Measurements from ENCODE around the gene ACE.
A peak's percentile ranks its signal among the peaks of the same experiment; 100 is the strongest.

DNA sequence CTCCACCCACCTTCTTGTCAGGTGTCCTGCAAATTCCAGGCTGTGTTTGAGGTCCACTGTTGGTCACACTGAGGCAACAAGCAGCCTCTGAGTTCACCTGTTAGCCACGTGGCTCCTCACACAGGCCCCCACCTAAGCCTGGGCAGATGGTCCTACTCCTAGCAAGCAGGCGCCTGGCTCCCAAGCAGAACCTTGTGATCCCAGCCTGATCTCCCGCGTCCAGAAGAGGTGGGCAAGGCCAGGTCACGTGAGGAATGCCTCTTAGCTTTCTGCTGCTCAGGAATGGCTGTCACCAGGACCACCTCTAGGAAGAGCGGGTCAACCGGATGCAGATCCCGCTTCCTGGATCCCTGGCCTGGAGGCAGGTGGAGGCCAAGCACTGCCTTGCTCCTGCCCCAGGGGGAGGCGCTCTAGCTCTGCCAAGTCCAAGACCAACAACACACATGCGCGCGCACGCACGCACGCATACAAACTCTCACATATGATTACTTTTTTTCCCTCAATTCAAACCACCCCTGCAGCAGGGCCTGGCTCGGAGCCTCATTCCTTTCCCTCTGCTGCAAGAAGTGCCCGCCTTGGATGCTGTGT lies 40.2 kb upstream of the ACE start:
- TF ChIP-seq, protein P1, sequence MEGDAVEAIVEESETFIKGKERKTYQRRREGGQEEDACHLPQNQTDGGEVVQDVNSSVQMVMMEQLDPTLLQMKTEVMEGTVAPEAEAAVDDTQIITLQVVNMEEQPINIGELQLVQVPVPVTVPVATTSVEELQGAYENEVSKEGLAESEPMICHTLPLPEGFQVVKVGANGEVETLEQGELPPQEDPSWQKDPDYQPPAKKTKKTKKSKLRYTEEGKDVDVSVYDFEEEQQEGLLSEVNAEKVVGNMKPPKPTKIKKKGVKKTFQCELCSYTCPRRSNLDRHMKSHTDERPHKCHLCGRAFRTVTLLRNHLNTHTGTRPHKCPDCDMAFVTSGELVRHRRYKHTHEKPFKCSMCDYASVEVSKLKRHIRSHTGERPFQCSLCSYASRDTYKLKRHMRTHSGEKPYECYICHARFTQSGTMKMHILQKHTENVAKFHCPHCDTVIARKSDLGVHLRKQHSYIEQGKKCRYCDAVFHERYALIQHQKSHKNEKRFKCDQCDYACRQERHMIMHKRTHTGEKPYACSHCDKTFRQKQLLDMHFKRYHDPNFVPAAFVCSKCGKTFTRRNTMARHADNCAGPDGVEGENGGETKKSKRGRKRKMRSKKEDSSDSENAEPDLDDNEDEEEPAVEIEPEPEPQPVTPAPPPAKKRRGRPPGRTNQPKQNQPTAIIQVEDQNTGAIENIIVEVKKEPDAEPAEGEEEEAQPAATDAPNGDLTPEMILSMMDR (IDR thresholded peaks at IDR 0.05), result peak; percentile 75
- TF ChIP-seq, protein P2, sequence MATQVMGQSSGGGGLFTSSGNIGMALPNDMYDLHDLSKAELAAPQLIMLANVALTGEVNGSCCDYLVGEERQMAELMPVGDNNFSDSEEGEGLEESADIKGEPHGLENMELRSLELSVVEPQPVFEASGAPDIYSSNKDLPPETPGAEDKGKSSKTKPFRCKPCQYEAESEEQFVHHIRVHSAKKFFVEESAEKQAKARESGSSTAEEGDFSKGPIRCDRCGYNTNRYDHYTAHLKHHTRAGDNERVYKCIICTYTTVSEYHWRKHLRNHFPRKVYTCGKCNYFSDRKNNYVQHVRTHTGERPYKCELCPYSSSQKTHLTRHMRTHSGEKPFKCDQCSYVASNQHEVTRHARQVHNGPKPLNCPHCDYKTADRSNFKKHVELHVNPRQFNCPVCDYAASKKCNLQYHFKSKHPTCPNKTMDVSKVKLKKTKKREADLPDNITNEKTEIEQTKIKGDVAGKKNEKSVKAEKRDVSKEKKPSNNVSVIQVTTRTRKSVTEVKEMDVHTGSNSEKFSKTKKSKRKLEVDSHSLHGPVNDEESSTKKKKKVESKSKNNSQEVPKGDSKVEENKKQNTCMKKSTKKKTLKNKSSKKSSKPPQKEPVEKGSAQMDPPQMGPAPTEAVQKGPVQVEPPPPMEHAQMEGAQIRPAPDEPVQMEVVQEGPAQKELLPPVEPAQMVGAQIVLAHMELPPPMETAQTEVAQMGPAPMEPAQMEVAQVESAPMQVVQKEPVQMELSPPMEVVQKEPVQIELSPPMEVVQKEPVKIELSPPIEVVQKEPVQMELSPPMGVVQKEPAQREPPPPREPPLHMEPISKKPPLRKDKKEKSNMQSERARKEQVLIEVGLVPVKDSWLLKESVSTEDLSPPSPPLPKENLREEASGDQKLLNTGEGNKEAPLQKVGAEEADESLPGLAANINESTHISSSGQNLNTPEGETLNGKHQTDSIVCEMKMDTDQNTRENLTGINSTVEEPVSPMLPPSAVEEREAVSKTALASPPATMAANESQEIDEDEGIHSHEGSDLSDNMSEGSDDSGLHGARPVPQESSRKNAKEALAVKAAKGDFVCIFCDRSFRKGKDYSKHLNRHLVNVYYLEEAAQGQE (IDR thresholded peaks at IDR 0.05; ENCODE audit: insufficient read depth in 1 of 2, low read depth in 2 of 2, low read length in 1 of 2), result 0 out of 4 replicates have a peak, but pooled peaks of 1 of the 2 experiments have one; percentile 29
- no peak for TF ChIP-seq POLR2AphosphoS5 (IDR thresholded peaks at IDR 0.05; ENCODE audit: low read depth, low read length)
- no peak for TF ChIP-seq SIN3A (IDR thresholded peaks at IDR 0.05; ENCODE audit: borderline replicate concordance, insufficient read depth, low read depth, low read length)
